OCI-LY7 (cell line): Measurements from ENCODE around the gene CA10. TPM values are rescaled to one million over a fixed set of nuclear protein-coding genes. Genes with fewer than 3 reads are reported as not detected.

Experiments
- BruUV-seq: library from RNA; stranded (reverse); fragments of 400-500 nt; replicated peaks from 2 replicates; lab custom pipeline; 2021; lab: Mats Ljungman, UMichigan
- CTCF ChIA-PET: fragments of 300-600 bp; sonication (Branson Sonifier 250); formaldehyde crosslinking; loops from one replicate; lab custom pipeline; 2022; ENCODE audit warnings: antibody characterized with exemption; ENCODE audit not compliant: unreplicated experiment; lab: Charles Lee
- POLR2A ChIA-PET: fragments of 300-600 bp; sonication (Branson Sonifier 250); formaldehyde crosslinking; loops from one replicate; lab custom pipeline; 2022; ENCODE audit warnings: antibody characterized with exemption; lab: Charles Lee
- DNase-seq: peaks from one replicate; pipeline ENCODE4 v3.0.0-alpha.2; 2015; ENCODE audit warnings: low spot score
- H2AFZ ChIP-seq: fragments of 200-600 bp; sonication (generic), shearing (Covaris generic); 2 replicates; pipeline ENCODE4 v1.6.1; 2014; ENCODE audit warnings: mild to moderate bottlenecking, antibody characterized with exemption, low read length, moderate library complexity
- H3K27ac ChIP-seq: fragments of 200-600 bp; sonication (generic); 2 replicates; pipeline ENCODE4 v1.5.1; 2014; ENCODE audit warnings: mixed run types, low read depth, mild to moderate bottlenecking, moderate library complexity, low read length, inconsistent platforms; ENCODE audit not compliant: poor library complexity, severe bottlenecking
- H3K36me3 ChIP-seq: fragments of 200-600 bp; sonication (generic); 2 replicates; pipeline ENCODE4 v1.6.1; 2014; ENCODE audit warnings: mild to moderate bottlenecking, antibody characterized with exemption, low read length, moderate library complexity, mixed read lengths; ENCODE audit not compliant: insufficient read depth
- H3K4me1 ChIP-seq: fragments of 200-600 bp; sonication (generic); 2 replicates; pipeline ENCODE4 v1.5.1; 2014; ENCODE audit warnings: mild to moderate bottlenecking, low read length; ENCODE audit not compliant: insufficient read depth, poor library complexity, severe bottlenecking
- H3K4me2 ChIP-seq: fragments of 200-600 bp; sonication (generic); 2 replicates; pipeline ENCODE4 v1.6.1; 2014; ENCODE audit warnings: mild to moderate bottlenecking, low read length
- H3K4me3 ChIP-seq: fragments of 200-600 bp; sonication (generic); 2 replicates; pipeline ENCODE4 v1.5.1; 2014; ENCODE audit warnings: mild to moderate bottlenecking, low read depth, low read length; ENCODE audit not compliant: poor library complexity, severe bottlenecking
- H3K79me2 ChIP-seq: fragments of 200-600 bp; sonication (generic); 2 replicates; pipeline ENCODE4 v1.6.1; 2016; ENCODE audit warnings: low read depth, mild to moderate bottlenecking, low read length, moderate library complexity, mixed read lengths; ENCODE audit not compliant: insufficient read depth
- H3K9me2 ChIP-seq: fragments of 200-600 bp; sonication (generic); 2 replicates; pipeline ENCODE4 v1.6.1; 2016; ENCODE audit warnings: mild to moderate bottlenecking, low read length, mixed read lengths; ENCODE audit not compliant: insufficient read depth
- H3K9me3 ChIP-seq: fragments of 200-600 bp; sonication (generic); 2 replicates; pipeline ENCODE4 v1.6.1; 2014; ENCODE audit warnings: mild to moderate bottlenecking, mixed run types, low read length, mixed read lengths
- H4K20me1 ChIP-seq: fragments of 200-600 bp; sonication (generic); 2 replicates; pipeline ENCODE4 v1.6.1; 2014; ENCODE audit warnings: mild to moderate bottlenecking, antibody characterized with exemption, low read length, moderate library complexity, mixed read lengths; ENCODE audit not compliant: insufficient read depth
- EZH2phosphoT487 ChIP-seq: fragments of 200-600 bp; sonication (generic); IDR thresholded peaks from 2 replicates; pipeline ENCODE4 v1.6.1; 2018; ENCODE audit warnings: low read depth, borderline replicate concordance, mild to moderate bottlenecking, mixed run types, antibody characterized with exemption, low read length, moderate library complexity, mixed read lengths
- intact Hi-C: fragments of 100-400 bp; cut with micrococcal nuclease; formaldehyde crosslinking; loops from one replicate; pipeline ENCODE4 v1.10.0; 2022; ENCODE audit not compliant: unreplicated experiment
- total RNA-seq, 2 experiments: library from RNA; depleted of rRNA in 1 of 2; stranded (reverse); fragments of >200 nt in 1 of 2; shearing (Covaris generic) in 1 of 2; gene quantifications; 2 replicates each; pipeline ENCODE4 v1.2.3, GENCODE V29; 2014 to 2022
- TF ChIP-seq, protein P1 (sequence below): fragments of 200-600 bp; sonication (generic); conservative IDR thresholded peaks from 2 replicates; pipeline ENCODE4 v1.5.1; 2014; ENCODE audit warnings: mild to moderate bottlenecking, antibody characterized with exemption, low read length, moderate library complexity, mixed read lengths

The CA10 gene
- total RNA-seq, 2 experiments from 2014 or later: not detected

DNA sequence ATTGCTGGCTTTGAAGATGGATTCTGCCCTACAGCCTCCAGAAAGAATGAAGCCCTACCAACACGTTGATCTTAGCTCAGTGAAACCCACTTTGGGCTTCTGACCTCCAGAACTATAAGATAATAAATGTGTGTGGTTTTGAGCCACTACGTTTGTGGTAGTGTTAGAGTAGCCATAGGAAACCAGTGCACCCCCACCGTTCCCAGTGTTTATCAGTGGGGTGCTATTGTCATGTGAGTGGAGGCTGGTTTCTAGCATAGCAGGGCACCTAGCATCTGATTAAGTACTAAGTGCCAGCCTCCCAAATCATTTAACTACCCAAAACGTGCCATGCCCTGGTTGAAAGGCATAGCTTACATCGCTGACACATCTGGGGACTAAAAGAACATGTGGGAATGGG is 474.3 kb downstream of the CA10 start:
- Histone ChIP-seq H3K79me2 (no peaks in the 10 kb centered on the region), H2AFZ (no peak overlapping the region), H3K4me1 (no peaks in the 10 kb centered on the region), H3K4me3 (no peak overlapping the region), H3K9me3 (no peaks in the 10 kb centered on the region), H4K20me1 (no peaks in the 10 kb centered on the region), H3K36me3 (no peaks in the 10 kb centered on the region), H3K9me2 (no peaks in the 10 kb centered on the region), H3K4me2 (no peak overlapping the region), H3K27ac (no peak overlapping the region)
- POLR2A ChIA-PET: no interaction called here
- CTCF ChIA-PET: no interaction called here
- intact Hi-C loops: loop anchor here (10.0 kb wide), 1 partner anchor 61 kb away; no protein-coding TSS in a partner anchor
- no peak for DNase-seq
- TF ChIP-seq EZH2phosphoT487: no peak
- TF ChIP-seq, protein P1, sequence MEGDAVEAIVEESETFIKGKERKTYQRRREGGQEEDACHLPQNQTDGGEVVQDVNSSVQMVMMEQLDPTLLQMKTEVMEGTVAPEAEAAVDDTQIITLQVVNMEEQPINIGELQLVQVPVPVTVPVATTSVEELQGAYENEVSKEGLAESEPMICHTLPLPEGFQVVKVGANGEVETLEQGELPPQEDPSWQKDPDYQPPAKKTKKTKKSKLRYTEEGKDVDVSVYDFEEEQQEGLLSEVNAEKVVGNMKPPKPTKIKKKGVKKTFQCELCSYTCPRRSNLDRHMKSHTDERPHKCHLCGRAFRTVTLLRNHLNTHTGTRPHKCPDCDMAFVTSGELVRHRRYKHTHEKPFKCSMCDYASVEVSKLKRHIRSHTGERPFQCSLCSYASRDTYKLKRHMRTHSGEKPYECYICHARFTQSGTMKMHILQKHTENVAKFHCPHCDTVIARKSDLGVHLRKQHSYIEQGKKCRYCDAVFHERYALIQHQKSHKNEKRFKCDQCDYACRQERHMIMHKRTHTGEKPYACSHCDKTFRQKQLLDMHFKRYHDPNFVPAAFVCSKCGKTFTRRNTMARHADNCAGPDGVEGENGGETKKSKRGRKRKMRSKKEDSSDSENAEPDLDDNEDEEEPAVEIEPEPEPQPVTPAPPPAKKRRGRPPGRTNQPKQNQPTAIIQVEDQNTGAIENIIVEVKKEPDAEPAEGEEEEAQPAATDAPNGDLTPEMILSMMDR: no peak
- BruUV-seq: no TSS peak

DNA sequence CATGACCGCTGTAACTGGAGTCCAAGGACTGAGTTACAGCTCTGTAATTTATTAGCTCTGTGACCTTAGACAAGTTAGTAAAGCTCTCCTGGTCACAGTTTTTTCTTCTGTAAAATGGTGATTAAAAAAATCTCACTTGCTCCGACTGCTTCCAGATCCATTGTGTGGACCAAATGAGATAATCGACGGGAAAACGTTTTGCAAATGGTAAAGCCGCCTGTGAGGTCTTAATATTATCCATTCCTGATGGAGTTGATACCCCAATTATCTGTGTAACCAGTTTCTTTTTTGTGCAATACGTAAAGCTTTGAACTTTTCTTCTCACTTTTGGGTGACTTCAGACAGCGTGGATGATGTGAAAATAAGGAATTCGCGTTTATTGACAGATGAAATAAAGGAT is 475.2 kb downstream of the CA10 start:
- POLR2A ChIA-PET: no interaction called here
- intact Hi-C loops: loop anchor here (10.0 kb wide), 1 partner anchor 62 kb away; no protein-coding TSS in a partner anchor
- TF ChIP-seq EZH2phosphoT487: no peak
- TF ChIP-seq, protein P1: no peak
- no peaks in the 10 kb centered on the region for H4K20me1 ChIP-seq
- no peak overlapping the region for H3K27ac ChIP-seq
- H3K9me2 ChIP-seq: no peaks in the 10 kb centered on the region
- DNase-seq: no peak
- BruUV-seq: no TSS peak
- CTCF ChIA-PET: no interaction called here
- H3K79me2 ChIP-seq: no peaks in the 10 kb centered on the region
- no peaks in the 10 kb centered on the region for H3K4me1 ChIP-seq
- no peaks in the 10 kb centered on the region for H3K36me3 ChIP-seq
- H3K9me3 ChIP-seq: no peaks in the 10 kb centered on the region
- H3K4me3 ChIP-seq: no peak overlapping the region
- H2AFZ ChIP-seq: no peak overlapping the region
- no peak overlapping the region for H3K4me2 ChIP-seq

GRCh38 chr17:51682115-51682514 is 476.4 kb downstream of the CA10 start:
- H3K79me2 ChIP-seq: no peaks in the 10 kb centered on the region
- H2AFZ ChIP-seq: no peak overlapping the region
- ChIA-PET POLR2A (no interaction called here), CTCF (no interaction called here)
- H3K36me3 ChIP-seq: no peaks in the 10 kb centered on the region
- intact Hi-C loops: loop anchor here (10.0 kb wide), 1 partner anchor 63 kb away; no protein-coding TSS in a partner anchor
- no peak for DNase-seq
- no peaks in the 10 kb centered on the region for H4K20me1 ChIP-seq
- no peak for TF ChIP-seq EZH2phosphoT487
- TF ChIP-seq, protein P1: no peak
- H3K4me2 ChIP-seq: no peak overlapping the region
- no peaks in the 10 kb centered on the region for H3K9me3 ChIP-seq
- no peaks in the 10 kb centered on the region for H3K9me2 ChIP-seq
- H3K4me3 ChIP-seq: no peak overlapping the region
- no peaks in the 10 kb centered on the region for H3K4me1 ChIP-seq
- BruUV-seq: no TSS peak
- H3K27ac ChIP-seq: no peak overlapping the region
